NOMO-1 (cell line): ENCODE data around the gene RCVRN.

Experiments used
- DNase-seq, 2 experiments: peaks; one replicate each; lab custom pipeline; 2025; ENCODE audit not compliant: unreplicated experiment in 2 of 2; lab: John Stamatoyannopoulos, UW

The RCVRN gene

DNA sequence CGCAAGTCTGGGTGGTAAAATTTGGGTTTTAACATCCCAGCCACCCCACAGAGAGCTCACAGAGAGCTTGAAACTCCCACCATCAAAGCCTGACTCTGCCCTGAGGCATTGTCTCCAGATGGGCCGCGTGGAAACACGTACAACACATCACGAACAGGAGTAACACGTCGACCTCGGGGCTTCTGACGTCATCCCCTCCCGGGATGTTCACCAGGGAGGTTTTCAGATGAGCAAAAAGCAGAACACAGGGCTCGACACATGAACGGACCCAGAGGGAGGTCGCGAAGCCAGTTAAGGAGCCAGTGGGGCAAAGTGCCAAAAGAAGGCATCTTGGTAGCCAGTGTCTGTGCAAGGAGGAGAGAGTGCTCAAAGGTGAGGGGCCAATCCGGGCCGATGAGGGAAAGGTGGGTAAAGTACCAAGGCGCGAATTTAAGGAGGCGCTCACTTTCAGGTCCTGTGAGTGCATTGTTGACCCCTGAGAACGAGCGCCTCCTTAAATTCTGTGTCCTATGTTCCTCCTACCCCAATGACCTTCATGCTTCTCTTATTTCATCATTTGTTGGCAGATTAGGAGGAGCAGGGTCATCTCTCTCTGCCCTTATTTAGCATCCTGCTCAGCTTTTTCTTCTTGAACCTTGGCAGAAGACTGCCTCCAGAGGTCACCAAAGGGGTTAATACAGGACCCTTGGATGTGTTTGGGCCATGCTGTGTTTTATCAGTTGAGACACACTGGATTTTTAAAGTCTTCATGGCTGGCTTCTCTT, 5.6 kb downstream of the RCVRN start:
- DNase-seq = no peak

DNA sequence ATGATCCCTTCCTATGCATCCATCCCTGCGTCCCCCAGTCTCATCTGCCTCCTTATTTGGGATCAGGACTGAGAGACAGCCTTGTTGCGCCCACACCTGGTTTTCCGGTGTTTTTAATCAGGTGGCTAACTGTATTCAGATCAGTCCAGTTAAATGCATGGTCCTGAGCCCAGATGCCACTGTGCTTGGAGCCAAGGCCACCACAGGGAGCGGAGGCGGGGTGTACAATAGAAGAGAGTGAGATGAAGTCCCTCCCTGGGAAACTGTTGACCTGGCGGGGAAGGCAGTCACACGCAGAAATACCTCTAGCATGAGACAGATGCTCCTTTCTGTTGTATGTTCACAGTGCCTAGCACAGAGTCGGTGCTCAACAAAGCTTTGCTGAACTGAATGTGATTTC, 6.3 kb downstream of the RCVRN start:
- no peak for DNase-seq

GRCh38 chr17:9897372-9897968, 7.6 kb downstream of the RCVRN start:
- no peak for DNase-seq

DNA sequence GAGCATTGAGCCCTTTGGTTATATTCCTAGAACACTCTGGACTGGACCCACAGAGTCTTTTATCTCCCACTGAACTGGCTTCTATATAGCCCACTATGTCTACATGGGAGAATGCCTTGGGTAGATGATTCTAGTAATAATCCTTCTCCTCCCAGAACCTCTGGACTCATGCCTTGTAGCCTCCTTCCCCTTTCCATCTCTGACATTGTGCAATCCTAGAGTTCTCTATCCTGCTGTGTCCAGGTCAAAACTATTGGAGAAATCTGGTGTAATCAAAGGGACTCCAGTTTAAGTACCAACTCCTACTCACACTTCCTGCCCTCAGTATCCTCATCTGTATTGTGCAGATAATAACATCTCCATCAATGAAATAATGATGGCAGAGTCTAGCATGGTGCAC, 9.1 kb downstream of the RCVRN start:
- DNase-seq = no peak

GRCh38 chr17:9894231-9894630, 10.8 kb downstream of the RCVRN start:
- DNase-seq = no peak

DNA sequence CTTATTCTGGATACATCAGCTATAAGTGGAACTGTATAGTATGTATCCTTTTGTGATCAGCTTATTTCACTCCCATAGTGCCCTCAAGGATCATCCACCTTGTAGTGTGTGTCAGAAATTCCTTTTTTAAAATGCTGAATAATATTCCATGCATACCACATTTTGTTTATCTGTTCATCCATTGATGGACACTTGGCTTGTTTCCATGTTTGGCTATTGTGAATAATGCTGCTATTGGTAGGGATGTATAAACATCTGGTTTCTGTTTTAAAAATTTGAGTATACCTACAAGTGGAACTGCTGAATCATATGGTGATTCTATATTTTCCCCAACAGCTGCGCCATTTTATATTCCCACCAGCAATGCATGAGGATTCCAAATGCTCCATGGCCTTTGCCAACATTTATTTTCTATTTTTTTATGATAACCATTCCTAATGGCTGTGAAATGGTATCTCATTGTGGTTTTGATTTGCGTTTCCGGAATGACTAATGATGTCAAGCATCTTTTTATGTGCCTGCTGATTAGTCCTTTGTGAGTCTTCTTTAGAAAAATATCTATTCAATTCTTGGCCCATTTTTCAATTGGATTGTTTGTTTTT, 11.6 kb downstream of the RCVRN start:
- DNase-seq = no peak

DNA sequence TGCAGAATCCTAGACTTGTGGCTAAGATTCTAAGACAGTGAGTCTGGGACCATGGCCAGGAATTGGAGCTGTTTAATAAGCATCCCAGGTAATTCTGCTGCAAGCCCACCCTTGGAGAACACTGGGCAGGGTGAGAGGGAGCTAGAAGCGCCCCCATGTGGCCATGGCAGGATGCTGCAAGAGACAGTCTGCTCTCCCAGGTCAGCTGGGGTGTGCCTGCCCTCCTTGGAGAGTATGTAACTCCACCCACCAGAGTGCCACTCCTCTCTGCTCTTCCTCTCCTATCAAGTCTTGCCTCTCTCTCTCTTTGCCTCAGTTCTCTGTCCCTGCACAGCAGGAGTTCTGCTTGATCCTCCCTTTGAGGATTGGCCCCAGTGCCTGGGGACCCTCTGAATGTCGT, 14.9 kb downstream of the RCVRN start:
- DNase-seq = no peak

DNA sequence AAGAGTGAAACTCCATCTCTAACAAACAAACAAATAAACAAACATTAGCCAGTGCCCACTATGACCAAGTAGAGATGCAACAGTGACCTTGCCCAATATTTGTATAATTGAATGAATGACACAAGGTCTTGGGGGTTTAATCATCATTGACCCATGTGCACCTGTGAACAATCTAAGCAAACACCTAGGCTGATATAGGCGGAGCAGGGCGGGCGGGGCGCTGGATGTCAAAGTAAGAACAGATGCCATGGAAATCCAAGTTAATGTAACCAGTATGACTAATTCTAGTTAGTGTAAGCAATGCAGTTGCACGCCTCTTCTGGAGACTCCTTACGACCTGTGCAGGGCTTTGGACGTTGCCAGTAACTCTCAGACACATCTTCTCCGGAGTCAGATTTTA, 17.6 kb downstream of the RCVRN start:
- DNase-seq = no peak

DNA sequence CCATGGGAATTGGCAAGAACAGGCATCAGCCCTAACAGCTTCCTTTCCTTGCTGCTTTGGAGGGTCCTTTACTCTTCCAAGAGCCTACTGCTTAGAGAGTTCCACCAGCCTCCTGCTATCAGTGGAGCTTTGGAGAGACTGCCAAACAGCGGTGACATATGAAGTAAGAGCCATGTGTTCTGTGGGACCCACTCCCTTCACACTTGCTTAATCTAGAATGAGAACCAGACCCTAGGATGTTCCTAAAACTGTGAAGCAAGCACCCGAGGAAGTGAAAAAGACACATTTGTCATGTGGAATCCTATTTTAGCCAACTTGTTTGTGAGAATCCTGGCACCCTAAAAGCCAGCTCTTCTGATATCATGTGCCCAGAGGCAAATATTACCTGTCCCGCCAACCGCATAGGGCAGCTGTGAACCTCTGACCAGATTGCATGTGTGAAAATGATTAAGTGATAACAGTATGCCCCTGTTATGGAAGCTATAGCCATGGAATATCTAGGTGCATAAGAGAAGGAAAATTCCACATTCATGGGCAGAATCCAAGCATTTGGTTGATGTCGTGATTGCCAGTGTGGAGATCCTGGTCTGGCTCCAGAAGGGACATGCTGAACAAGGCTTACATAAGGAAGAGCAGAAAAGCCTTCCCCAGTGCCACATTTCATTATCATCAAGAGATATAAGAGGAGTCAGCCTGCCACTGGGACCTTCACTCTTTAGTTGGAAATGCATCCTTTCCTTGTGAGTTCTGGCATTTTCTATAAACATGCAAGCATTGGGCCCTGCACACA, 18.7 kb downstream of the RCVRN start:
- DNase-seq = no peak

DNA sequence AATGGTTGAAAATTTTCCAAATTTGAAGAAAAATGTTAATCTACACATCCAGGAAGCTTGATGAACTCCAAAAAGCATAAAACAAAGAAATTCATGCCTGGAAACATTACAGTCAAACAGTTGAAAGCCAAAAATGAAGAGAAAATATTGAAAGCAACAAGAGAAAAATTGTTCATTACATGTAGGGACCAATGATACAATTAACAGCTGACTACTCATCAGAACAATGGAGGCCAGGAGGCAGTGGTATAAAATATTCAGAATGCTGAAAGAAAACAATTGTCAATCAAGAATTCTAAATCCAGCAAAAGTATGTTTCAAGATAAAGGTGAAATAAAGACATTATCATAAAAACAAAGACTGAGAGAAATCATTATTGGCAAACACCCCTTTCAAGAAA, 21.6 kb downstream of the RCVRN start:
- DNase-seq = no peak

GRCh38 chr17:9880582-9880999, 24.5 kb downstream of the RCVRN start:
- DNase-seq = peak in 1 of 2 experiments; percentile 2

GRCh38 chr17:9878786-9879525, 26.1 kb downstream of the RCVRN start:
- peak; percentile 41 to 71 for DNase-seq

DNA sequence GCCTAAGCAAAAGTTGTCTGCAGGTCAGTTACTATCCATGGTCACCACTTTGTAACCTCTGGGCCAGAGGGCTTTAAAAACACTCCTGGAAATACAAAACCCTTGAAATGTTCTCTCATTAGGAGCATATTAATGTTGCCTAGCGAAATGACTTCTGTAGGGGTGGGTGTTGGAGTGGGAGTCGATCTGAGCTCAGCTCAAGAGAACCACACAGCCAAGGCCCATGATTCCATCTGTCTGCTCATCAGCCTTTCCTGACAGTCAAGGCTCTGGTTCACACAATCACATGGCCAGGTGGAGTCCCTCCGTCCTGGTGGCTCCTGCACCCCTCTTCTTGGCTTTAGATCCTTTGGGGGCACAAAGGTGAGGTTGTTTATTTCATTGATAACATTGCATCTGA, 26.7 kb downstream of the RCVRN start:
- DNase-seq = no peak

DNA sequence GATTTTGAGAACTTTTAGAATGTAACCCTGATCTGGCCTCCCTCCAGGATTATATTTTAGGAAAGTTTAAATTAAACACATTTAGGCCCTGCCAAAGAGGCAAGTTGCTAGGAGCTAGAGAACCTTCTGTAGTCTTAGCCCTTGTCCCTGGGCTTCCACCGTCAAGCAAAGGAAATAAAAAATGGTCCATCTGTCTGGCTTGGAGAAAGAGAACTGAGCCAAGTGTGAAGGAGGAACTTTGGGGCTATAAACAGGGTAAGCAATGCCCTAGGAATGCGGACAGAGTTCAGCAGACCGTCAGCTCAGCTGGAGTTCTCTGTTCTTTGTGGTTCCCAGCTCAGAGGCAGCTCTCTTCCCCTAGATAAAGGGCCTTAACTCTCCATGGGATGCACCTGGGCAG, 29.6 kb downstream of the RCVRN start:
- no peak for DNase-seq

DNA sequence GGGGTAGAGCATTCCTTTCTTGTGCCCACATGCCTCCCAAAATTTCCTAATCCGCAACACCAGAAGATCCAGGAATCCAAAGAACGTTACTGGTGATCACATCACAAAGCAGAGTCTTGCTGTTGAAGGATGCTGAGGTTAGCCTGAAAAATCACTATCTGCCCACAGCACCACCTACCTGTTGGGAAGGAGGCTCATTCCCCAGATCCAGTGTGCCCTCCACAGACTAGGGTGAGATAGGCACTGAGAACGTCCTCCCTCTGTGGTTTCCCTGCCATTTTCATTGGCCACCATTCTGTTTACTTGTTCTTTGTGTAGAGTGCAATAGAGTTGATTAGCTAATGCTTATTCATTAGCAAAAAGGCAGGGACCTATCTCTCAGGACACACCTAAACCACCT, 30.3 kb downstream of the RCVRN start:
- DNase-seq = no peak

DNA sequence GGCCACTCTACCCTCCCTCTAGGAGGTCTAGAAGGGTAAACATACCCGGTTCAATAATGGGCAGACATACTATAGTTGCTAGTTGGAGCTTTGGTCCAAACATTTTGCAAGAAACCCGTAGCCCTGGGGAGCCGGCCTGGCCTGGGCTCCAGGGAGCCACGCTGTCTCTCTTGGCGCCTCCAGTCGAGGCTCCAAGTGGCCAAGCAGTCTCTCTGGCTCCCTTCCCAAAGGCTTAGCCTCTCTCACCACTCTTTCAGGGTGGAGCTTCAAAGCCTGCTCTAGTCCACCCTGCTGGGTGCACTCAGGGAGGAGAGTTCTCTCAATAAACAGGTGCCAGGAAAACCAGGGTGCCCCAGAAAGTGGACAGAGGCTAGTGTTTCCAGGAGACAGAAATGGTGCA, 32.2 kb downstream of the RCVRN start:
- DNase-seq = no peak

- DNase-seq = no peak
These were observed 36.5 kb downstream of the RCVRN start for GRCh38 chr17:9868552-9868951.

- peak in 1 of 2 experiments; percentile 31 for DNase-seq
These were observed 39.5 kb downstream of the RCVRN start for GRCh38 chr17:9865586-9865985.

- DNase-seq = no peak
These were observed 42.1 kb downstream of the RCVRN start for GRCh38 chr17:9862949-9863348.

DNA sequence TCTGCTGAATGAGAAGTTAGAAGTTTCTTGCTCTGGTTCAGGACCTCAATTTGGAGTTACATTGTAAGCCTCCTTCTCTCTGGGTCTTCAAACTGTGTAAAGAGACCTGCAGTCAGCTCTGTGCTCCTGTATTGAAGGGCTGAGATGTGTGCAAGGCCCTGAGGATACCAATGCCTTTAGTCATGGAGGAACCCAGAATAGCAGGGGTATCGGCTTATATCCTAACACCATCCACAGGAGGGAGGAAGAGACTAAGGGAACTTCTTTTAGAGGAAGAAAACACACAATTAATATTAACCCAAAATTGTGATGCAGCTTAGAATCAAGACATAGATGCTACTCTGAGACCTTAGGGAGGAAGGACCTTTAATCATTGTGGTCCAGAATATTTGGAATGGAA, 42.9 kb downstream of the RCVRN start:
- no peak for DNase-seq

DNA sequence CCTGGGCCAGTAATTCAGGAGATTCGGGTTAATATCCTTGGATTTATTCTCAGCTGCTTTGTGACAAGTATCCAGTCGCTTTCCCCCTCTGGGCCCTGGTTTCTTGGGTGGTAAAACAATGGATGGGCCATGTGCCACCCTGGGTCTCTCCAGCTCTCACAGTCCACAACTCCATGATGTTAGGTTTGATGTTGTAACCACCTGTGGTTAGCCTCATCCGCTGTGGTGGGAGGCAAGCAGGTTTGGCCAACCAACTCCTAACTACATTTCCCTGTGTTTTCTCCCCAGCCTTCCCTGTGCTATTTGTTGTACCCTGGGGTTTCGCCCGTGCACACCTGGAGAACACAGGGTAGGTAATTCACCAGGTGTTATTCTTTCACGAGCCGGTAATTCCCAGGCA, 44.2 kb downstream of the RCVRN start:
- no peak for DNase-seq
